NCI-H128 (cell line): Measurements from ENCODE around the gene DEFB132.

Experiments
- DNase-seq: peaks from one replicate; lab custom pipeline; 2025; ENCODE audit not compliant: unreplicated experiment; lab: John Stamatoyannopoulos, UW

The DEFB132 gene

GRCh38 chr20:295804-296203 lies 38.3 kb downstream of the DEFB132 start:
- DNase-seq: no peak

GRCh38 chr20:297098-297924 lies 39.8 kb downstream of the DEFB132 start, which contains the start of gene ZCCHC3:
Gene ZCCHC3, plus strand, starts transcription at chr20:297570. Its CDS starts 17 bp downstream, at chr20:297587.
- peak; percentile 89 for DNase-seq

GRCh38 chr20:297925-298775 lies 40.6 kb downstream of the DEFB132 start:
- DNase-seq: no peak

- DNase-seq: no peak
These were observed 41.4 kb downstream of the DEFB132 start for GRCh38 chr20:298776-299391.

GRCh38 chr20:300345-300990 lies 42.9 kb downstream of the DEFB132 start:
- no peak for DNase-seq

- DNase-seq: no peak
These were observed 44.6 kb downstream of the DEFB132 start for GRCh38 chr20:301886-302848.

- DNase-seq: no peak
These were observed 48.2 kb downstream of the DEFB132 start for GRCh38 chr20:305745-306144.

- DNase-seq: no peak
These were observed 51.0 kb downstream of the DEFB132 start for GRCh38 chr20:308427-309038.

GRCh38 chr20:309306-309840 lies 51.8 kb downstream of the DEFB132 start:
- no peak for DNase-seq

- DNase-seq: peak; percentile 99
These were observed 52.5 kb downstream of the DEFB132 start for GRCh38 chr20:309841-310644.

- no peak for DNase-seq
These were observed 53.1 kb downstream of the DEFB132 start for GRCh38 chr20:310645-311044.
